ENCODE results near the gene ASGR2.
A peak's percentile ranks its signal among the peaks of the same experiment; 100 is the strongest.
"Not testable (repeated sequence)": the region's sequence is repeated elsewhere in the genome, so short reads cannot be mapped to it uniquely, and the experiment has no call there.

Gene ASGR2

GRCh38 chr17:7114241-7114874 lies at the start of gene ASGR2:
ASGR2 (minus strand) TSS chr17:7114822; CDS start chr17:7114240, 582 bp downstream.
- no peak for DNase-seq

GRCh38 chr17:7159571-7159970 lies 44.9 kb upstream of the ASGR2 start:
- DNase-seq = not testable (repeated sequence)

- DNase-seq = not testable (repeated sequence)
Measured at GRCh38 chr17:7158424-7158823, 43.8 kb upstream of the ASGR2 start.

GRCh38 chr17:7156342-7156940 lies 41.8 kb upstream of the ASGR2 start:
- no peak for DNase-seq

GRCh38 chr17:7147772-7148171 lies 33.1 kb upstream of the ASGR2 start:
- DNase-seq = no peak

GRCh38 chr17:7146115-7146514 lies 31.5 kb upstream of the ASGR2 start:
- no peak for DNase-seq

- DNase-seq = no peak
Measured at GRCh38 chr17:7144213-7144612, 29.6 kb upstream of the ASGR2 start.

GRCh38 chr17:7141824-7142223 lies 27.2 kb upstream of the ASGR2 start:
- DNase-seq = no peak

- DNase-seq = no peak
Measured at GRCh38 chr17:7139400-7139799, 24.8 kb upstream of the ASGR2 start.

- DNase-seq = no peak
Measured at GRCh38 chr17:7138800-7139381, 24.3 kb upstream of the ASGR2 start.

GRCh38 chr17:7137171-7137943 lies 22.7 kb upstream of the ASGR2 start:
- DNase-seq = no peak

- DNase-seq = peak; percentile 52
Measured at GRCh38 chr17:7136266-7136877, 21.8 kb upstream of the ASGR2 start.

- DNase-seq = no peak
Measured at GRCh38 chr17:7133916-7134315, 19.3 kb upstream of the ASGR2 start.

GRCh38 chr17:7133424-7133823 lies 18.8 kb upstream of the ASGR2 start:
- no peak for DNase-seq

GRCh38 chr17:7132511-7133094 lies 18.0 kb upstream of the ASGR2 start:
- DNase-seq = no peak

GRCh38 chr17:7131423-7131791 lies 16.8 kb upstream of the ASGR2 start:
- DNase-seq = no peak

- DNase-seq = no peak
Measured at GRCh38 chr17:7130621-7131422, 16.2 kb upstream of the ASGR2 start.

GRCh38 chr17:7129311-7129710 lies 14.7 kb upstream of the ASGR2 start:
- no peak for DNase-seq

GRCh38 chr17:7128160-7128559 lies 13.5 kb upstream of the ASGR2 start:
- no peak for DNase-seq

GRCh38 chr17:7127501-7127900 lies 12.9 kb upstream of the ASGR2 start:
- DNase-seq = not testable (repeated sequence)

GRCh38 chr17:7126386-7126785 lies 11.8 kb upstream of the ASGR2 start:
- not testable (repeated sequence) for DNase-seq

- DNase-seq = no peak
Measured at GRCh38 chr17:7124923-7125322, 10.3 kb upstream of the ASGR2 start.

Measured in NCI-H146 (cell line).